GM19025 (cell line): ENCODE data around the gene NIPBL.
"Not testable (repeated sequence)": the region's sequence is repeated elsewhere in the genome, so short reads cannot be mapped to it uniquely, and the experiment has no call there.

ENCODE experiments used
- ATAC-seq: cut with Tn5 transposase; IDR thresholded peaks from one replicate; pipeline ENCODE4 v1.9.1; 2021; ENCODE audit warnings: mild to moderate bottlenecking, low read depth, moderate library complexity; ENCODE audit not compliant: unreplicated experiment

The NIPBL gene

DNA sequence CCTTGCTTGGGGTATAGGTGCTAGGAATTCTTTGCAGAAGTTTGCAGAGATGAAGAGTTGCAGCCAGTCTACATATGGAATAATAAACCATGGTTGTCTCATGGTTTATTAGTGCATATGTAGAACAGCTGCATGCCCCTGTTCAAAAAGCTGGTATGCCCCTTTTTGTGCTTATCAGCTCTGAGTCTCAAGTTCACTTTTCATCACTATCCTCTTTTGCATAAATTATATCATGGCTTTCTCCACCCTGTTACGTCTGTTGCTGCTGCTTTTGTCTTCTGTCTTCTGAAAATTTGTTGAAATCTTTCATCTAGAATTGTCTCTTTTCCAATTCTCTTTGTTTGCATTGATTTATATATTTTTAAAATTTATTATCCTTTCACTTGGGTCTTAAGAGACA is 200.6 kb downstream of the NIPBL start:
- ATAC-seq: no peak

DNA sequence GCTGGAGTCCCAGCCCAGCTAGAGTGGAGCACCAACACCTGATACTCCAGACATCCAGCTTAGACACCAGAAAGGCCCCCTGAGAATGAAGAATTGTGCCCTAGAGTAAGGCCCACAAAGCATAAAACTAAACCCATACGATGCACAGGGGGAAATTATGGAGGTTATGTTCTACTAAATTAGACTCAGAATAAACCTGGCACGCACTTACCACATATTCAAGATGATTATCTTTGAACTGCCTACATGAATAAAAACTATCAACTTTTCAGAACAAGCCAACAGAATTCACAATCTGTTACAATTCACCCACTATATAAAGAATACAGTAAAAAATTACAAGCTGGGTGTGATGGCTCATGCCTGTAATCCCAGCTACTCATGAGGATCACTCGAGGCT is 204.1 kb downstream of the NIPBL start:
- ATAC-seq: no peak

DNA sequence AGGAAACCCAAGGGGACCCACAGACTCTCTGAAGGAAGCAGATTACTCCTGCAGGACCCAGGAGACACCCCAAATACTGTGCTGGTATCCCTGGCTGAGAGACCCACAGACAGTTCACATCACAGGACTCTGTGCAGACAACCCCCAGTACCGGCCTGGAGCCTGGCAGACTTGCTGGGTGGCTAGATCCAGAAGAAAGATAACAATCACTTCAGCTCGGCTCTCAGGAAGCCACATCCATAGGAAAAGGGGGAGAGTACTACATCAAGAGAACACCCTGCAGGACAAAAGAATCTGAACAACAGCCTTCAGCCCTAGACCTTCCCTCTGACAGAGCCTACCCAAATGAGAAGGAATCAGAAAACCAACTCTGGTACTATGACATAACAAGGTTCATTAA is 206.4 kb downstream of the NIPBL start:
- ATAC-seq: not testable (repeated sequence)

DNA sequence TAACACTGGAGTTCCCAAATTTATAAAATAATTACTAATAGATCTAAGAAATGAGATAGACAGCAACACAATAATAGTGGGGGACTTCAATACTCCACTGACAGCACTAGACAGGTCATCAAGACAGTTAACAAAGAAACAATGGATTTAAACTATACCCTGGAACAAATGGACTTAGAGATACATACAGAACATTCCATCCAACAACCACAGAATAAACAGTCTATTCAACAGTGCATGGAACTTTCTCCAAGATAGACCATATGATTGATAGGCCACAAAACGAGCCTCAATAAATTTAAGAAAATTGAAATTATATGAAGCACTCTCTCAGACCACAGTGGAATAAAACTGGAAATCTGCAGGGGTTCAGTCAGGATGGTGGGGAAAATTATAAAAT is 209.5 kb downstream of the NIPBL start:
- not testable (repeated sequence) for ATAC-seq

DNA sequence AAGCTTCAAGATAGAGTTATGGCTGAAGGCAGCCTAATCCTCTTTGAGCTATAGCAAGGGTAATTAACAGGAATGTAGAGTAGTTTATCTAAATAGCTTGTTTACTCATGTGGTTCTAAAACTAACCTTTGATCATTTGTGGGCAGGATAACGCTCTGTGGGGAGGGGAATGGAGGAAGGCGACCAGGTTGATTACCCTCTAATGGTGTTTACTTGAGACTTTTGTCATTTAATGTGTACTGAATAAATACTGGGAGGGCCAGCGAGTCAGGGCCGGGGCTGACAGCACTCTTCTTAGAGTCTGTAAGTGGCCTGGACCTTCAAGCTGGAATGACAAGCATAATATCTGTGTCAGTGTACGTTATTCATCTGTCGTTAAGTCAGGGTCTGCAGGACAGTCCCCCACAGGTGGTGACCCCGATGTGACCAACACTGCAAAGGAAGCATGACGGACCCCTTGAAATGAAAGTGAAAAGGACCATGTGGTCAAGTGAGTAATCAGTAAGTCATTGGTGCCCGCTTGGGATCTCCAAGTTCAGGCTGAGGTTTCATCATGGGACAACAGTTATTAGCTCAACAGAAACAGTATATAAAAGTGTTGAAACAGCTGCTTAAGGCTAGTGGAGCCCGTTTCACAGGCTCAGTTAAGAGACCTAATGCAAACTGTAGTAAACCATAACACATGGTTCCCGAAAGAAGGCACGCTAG is 210.1 kb downstream of the NIPBL start:
- no peak for ATAC-seq

DNA sequence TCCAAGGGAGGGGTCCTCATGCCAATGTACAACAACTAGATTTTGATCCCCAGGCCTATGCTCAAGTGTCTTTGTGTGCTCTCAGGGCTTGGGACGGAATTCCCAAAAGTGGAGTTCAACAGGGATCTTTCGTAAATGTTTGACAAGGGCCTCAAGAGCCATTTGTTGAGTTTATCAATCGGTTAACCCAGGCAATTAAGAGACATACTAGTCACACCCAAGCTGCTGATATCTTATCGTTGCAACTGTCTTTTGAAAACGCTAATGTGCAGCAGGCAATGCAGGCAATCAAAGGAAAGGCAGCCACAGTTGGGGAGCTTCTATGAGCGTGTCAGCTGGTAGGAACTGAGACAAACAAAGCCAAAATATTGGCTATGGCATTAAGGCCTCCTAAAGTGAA is 211.4 kb downstream of the NIPBL start:
- no peak for ATAC-seq

DNA sequence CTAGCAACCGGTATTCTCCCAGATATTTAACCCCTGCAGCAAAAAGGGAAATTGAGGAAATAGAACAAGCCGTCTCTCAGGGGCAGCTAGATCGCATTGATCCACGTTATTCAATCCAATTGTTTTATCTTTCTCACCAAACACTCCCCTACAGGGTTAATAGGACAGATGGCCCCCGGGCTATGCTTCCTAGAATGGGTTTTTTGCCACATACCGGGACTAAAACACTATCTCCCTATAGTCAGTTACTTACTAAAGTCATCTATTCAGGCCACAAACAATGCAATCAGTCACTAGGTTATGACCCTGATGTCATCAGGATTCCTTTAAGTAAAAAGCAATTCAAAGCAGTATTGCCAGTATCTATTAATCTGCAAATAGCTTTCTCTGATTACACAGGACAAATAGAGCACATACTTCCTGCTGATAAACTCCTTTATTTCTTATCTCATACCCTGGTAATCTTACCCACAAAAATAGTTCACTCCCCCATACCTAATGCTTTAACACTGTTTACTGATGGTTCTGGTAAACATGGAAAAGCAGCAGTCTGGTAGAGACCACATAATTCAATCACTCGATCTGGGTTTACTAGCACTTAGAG is 213.7 kb downstream of the NIPBL start:
- no peak for ATAC-seq

DNA sequence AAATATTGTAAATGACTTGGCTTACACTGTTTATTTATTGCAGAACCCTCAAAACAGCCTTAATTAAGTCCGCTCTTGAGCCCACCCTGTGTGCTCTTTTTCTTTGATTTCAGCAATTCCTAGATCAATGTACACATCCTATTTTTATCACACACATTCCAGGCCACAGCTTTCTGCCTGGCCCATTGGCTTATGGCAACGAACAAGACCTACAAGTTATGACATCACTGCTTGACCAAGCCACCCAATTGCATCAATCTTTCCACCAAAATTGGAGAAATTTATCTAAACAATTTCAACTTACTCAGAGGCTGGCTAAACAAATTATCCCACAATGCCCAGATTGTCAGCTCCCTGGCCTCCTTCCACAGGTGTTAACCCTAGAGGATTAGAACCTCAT is 214.2 kb downstream of the NIPBL start:
- no peak for ATAC-seq

DNA sequence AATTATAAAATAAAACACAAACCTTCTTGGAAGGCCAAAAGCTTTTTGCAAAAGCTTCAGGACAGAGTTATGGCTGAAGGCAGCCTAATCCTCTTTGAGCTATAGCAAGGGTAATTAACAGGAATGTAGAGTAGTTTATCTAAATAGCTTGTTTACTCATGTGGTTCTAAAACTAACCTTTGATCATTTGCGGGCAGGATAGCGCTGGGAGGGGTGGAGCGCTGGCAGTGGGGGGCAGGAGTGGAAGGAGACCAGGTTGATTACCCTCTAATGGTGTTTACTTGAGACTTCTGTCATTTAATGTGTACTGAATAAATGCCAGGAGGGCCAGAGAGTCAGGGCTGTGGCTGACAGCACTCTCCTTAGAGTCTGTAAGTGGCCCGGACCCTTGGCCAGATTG is 217.2 kb downstream of the NIPBL start:
- not testable (repeated sequence) for ATAC-seq

DNA sequence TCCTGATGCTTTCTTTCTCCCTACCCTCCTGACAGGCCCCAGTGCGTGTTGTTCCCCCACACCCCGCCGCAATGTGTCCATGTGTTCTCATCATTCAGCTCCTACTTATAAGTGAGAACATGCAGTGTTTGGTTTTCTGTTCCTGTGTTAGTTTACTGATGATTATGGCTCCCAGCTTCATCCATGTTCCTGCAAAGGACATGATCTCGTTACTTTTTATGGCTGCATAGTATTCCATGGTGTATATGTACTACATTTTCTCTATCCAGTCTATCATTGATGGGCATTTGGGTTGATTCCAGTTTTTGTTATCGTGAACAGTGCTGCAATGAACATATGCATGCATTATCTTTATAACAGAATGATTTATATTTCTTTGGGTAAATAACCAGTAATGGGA is 222.7 kb downstream of the NIPBL start:
- ATAC-seq: not testable (repeated sequence)

DNA sequence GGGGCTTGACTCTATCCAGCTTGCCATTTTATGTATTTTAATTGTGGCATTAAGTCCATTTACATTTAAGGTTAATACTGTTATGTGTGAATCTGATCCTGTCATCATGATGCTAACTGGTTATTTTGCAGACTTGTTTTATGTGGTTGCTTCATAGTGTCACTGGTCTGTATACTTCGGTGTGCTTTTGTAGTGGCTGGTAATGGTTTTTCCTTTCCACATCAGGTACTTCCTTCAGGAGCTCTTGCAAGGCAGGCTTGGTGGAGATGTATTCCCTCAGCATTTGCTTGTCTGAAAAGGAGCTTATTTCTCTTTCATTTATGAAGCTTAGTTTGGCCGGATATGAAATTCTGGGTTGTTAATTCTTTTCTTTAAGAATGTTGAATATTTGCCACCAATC is 226.7 kb downstream of the NIPBL start:
- ATAC-seq: no peak

DNA sequence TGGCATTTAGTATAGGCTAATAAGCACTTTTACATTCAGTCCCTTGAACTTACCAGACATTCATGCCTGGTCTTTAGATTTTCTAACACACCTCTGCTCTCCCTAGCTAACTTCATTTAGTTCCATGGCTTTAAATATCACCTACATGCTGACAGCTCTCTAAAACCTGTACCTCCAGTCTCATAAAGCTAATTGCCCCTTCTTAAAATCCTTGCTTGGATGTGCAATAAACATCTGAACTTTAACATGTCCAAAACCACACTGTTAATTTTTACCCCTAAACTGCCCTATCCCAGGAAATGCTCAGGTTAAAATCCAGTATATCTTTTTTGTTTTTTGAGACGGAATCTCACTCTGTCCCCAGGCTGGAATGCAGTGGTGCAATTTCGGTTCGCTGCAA is 232.8 kb downstream of the NIPBL start:
- no peak for ATAC-seq

DNA sequence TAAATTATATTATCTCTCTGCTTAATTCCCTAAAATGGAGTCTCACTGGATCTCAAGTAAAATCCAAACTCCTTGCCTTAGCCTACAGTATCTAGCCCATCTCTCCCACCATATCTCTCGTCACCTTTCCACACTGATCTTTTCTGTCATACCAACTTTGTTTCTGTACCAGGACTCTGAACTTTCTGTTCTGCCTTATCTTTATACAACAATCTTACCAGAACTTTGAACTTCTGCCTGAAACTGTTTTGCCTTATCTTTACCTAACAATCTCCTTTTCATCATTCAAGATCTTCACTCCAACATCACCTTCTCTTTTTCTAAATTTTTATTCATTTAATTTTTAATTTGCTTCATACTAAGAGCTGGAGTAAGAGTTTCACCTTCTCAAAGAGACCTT is 233.6 kb downstream of the NIPBL start:
- ATAC-seq: no peak

DNA sequence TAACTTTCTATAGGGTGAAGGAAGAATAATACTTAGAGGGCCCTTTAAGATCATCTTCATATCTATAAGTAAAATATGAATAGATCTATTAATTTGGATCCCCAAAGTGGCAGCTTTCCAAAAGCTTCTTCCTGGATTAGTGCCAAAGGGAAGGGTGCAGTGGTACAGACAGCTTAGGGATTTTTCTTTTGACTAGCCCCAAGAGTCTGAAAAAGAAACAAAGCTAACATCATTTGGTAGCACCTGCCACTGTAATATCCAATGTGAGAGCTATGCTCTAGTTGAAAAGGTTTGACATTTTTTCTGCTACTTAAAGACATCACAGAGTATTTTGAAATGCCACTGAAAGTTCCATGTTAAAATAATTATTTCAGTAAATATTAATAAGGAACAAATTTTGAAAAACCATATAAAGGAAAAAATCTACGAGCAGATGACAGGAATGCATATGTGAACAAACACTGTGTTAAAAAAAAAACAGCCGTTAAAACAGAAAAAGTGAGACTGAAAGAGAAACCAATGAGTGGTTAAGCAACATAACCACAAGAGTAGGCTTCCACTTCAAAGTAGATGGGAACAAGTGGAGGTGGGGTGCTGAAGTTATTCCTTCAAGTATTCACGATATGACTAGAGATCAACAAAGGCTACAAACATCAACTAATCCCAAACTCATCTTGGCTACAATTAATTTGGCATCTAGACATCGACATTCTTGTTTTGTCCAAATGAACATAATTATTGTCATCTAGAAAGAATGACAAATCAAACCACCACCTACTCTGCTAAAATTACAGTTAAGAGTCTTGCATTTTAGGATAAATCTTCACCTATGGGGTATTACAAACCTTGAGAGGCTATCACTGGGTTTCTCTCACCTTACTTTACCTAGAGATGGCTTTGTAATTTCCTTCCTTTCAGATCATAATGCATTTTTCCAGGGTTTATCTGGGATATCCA is 235.1 kb downstream of the NIPBL start:
- ATAC-seq: peak; percentile 80

DNA sequence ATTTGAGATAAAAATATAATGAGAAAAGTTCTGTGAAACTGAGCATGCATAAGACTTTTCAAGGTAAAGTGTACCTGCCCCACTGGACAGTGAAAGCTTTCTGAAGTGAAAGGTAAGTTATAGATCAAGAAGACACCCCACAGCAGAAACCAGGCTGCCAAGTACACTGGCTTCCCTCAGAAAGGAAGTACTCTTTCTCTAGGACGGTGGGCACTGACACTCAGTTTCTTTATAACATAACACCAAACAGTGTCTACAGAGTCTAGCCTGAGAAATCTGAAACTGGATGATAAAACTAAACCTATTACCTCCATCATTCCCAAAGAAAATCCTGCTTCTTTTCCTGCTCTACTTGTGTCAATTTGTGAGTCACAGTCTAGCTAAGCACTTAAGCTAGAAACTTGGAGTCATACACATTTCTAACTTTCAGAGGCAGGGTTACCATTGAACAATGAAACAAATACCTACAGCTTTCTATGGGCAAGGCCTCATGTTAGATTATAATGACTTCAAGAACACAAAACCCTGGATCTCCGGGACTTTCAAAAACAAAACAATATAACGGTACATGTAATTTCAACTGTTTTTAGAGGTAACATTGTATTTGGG is 235.9 kb downstream of the NIPBL start:
- ATAC-seq: no peak
